ENCODE results near the gene SHOC2.

Gene SHOC2

GRCh38 chr10:110983466-110983865 lies 64.1 kb downstream of the SHOC2 start:
- DNase-seq (ENCODE audit: low spot score) = no peak

GRCh38 chr10:110985497-110986275 lies 66.3 kb downstream of the SHOC2 start:
- DNase-seq (ENCODE audit: low spot score) = no peak

GRCh38 chr10:110989016-110989415 lies 69.6 kb downstream of the SHOC2 start:
- no peak for DNase-seq (ENCODE audit: low spot score)

- DNase-seq (ENCODE audit: low spot score) = no peak
These were observed 72.8 kb downstream of the SHOC2 start for GRCh38 chr10:110992006-110992800.

GRCh38 chr10:110993024-110993693 lies 73.8 kb downstream of the SHOC2 start:
- DNase-seq (ENCODE audit: low spot score) = peak; percentile 70

GRCh38 chr10:110994406-110995086 lies 75.1 kb downstream of the SHOC2 start:
- DNase-seq (ENCODE audit: low spot score) = no peak

GRCh38 chr10:110995301-110995700 lies 75.9 kb downstream of the SHOC2 start:
- no peak for DNase-seq (ENCODE audit: low spot score)

- DNase-seq (ENCODE audit: low spot score) = no peak
These were observed 76.9 kb downstream of the SHOC2 start for GRCh38 chr10:110996256-110996655.

- DNase-seq (ENCODE audit: low spot score) = no peak
These were observed 84.6 kb downstream of the SHOC2 start for GRCh38 chr10:111004016-111004415.

- DNase-seq (ENCODE audit: low spot score) = no peak
These were observed 88.1 kb downstream of the SHOC2 start for GRCh38 chr10:111007486-111007885.

- no peak for DNase-seq (ENCODE audit: low spot score)
These were observed 95.8 kb downstream of the SHOC2 start for GRCh38 chr10:111015181-111015580.

- no peak for DNase-seq (ENCODE audit: low spot score)
These were observed 97.7 kb downstream of the SHOC2 start for GRCh38 chr10:111017098-111017497.

- DNase-seq (ENCODE audit: low spot score) = no peak
These were observed 98.6 kb downstream of the SHOC2 start for GRCh38 chr10:111018021-111018420.

- DNase-seq (ENCODE audit: low spot score) = no peak
These were observed 103.7 kb downstream of the SHOC2 start for GRCh38 chr10:111023060-111023459.

- no peak for DNase-seq (ENCODE audit: low spot score)
These were observed 110.8 kb downstream of the SHOC2 start for GRCh38 chr10:111030042-111030750.

GRCh38 chr10:111034598-111035310 lies 115.3 kb downstream of the SHOC2 start:
- no peak for DNase-seq (ENCODE audit: low spot score)

- no peak for DNase-seq (ENCODE audit: low spot score)
These were observed 116.1 kb downstream of the SHOC2 start for GRCh38 chr10:111035542-111035941.

GRCh38 chr10:111037858-111038257 lies 118.5 kb downstream of the SHOC2 start:
- DNase-seq (ENCODE audit: low spot score) = no peak

- no peak for DNase-seq (ENCODE audit: low spot score)
These were observed 120.1 kb downstream of the SHOC2 start for GRCh38 chr10:111039522-111039921.

GRCh38 chr10:111057006-111057405 lies 137.6 kb downstream of the SHOC2 start:
- DNase-seq (ENCODE audit: low spot score) = no peak

Measured in AG08396 (cell line).